Stimulated activated CD4-positive, alpha-beta T cell treated with anti-CD3 and anti-CD28 coated beads, Interleukin-1b, Interleukin-23, amount 100 ng/mL, for 1 hour (primary cell): ENCODE measurements around the gene RXFP4.
"Not testable (repeated sequence)": the region's sequence is repeated elsewhere in the genome, so short reads cannot be mapped to it uniquely, and the experiment has no call there.

ENCODE experiments used
- DNase-seq, 2 donors: peaks; one replicate each; pipeline ENCODE4 v3.0.0-alpha.2; 2020; ENCODE audit warnings: low read depth in 2 of 2

RXFP4 gene

DNA sequence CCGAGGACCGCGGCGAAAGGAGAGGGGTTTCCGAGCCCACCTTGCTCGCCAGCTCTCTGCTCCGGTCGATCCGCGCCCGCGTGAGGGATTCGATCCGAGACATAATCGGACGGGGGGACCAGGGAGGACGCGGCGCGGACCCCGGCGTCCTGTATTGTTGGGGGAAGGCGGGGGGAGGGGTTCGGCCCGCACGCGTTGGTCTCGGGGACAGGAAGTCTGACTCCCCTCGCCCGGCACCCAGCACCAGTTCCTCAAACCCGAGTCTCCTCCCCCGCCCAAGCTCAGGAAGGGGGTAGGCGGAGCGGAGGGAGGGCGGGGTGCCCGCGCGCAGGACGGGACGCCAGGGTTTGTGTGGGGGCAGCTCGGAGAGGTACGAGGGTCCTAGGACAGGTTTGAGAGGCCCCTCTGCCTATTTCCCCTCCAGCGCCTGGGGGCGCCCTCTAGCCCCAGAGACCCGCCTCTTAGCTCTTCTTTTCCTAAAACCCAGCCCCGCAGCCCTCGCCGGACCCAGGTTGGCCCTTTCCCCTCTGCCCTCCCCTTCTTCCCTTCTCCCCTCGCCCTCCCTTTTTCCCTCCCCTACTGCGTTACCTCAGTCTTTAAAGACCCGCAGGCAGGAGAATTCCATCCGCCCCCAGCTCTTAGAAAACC is 37.0 kb downstream of the RXFP4 start, which contains the start of gene ARHGEF2:
Gene ARHGEF2 (minus strand): TSS at position 223 of the 648 bp plus-strand sequence. CDS start 120 bp downstream, at position 103.
- DNase-seq, result peak; percentile 53 to 66

GRCh38 chr1:155978973-155979429 is 37.6 kb downstream of the RXFP4 start:
- DNase-seq, result no peak

GRCh38 chr1:155979597-155980343 is 38.3 kb downstream of the RXFP4 start:
- no peak for DNase-seq

- DNase-seq, result no peak
Measured at GRCh38 chr1:155981266-155982088, 40.0 kb downstream of the RXFP4 start.

GRCh38 chr1:155982106-155982505 is 40.7 kb downstream of the RXFP4 start:
- DNase-seq, result no peak

- DNase-seq, result no peak
Measured at GRCh38 chr1:155983191-155984024, 42.0 kb downstream of the RXFP4 start.

GRCh38 chr1:155984341-155984740 is 42.9 kb downstream of the RXFP4 start:
- no peak for DNase-seq

GRCh38 chr1:155984903-155985645 is 43.6 kb downstream of the RXFP4 start:
- not testable (repeated sequence) for DNase-seq

DNA sequence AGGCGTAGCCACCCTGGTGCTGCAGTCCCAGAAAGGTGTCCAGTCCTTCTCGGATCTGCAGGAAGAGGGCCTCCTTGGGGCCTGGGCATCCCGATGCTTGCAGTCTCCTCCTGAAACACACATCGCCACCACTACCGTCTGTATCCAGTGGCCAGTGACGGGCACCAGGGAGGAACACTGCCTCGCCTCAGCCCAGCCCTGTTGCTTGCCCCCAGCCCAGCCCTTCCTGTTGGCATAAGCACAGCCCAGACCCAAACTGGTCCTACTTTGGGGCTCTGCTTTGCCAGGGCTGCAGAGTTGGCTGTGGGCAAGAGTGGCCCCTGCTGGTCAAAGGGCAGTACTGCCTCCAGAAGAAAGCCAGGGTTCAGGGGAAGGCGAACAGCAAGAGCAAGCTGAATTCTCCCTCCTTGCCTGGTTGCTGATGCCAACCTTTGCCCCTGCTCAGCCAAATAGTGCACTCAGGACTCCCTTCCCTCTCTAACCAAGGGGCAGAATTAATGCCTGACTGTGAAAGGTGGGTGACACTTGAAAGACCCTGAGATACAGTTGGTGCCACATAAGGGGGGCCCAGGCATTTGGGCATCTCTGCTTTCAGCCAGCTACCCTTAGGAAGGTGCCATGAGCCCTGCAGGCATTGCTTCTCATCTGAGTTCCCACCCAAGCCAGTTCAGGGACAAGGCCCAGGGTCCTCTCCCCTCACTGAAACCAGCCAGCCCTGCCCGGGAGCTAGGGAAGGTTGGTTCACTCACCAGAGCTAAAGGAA is 48.0 kb downstream of the RXFP4 start:
- peak; percentile 52 to 61 for DNase-seq

DNA sequence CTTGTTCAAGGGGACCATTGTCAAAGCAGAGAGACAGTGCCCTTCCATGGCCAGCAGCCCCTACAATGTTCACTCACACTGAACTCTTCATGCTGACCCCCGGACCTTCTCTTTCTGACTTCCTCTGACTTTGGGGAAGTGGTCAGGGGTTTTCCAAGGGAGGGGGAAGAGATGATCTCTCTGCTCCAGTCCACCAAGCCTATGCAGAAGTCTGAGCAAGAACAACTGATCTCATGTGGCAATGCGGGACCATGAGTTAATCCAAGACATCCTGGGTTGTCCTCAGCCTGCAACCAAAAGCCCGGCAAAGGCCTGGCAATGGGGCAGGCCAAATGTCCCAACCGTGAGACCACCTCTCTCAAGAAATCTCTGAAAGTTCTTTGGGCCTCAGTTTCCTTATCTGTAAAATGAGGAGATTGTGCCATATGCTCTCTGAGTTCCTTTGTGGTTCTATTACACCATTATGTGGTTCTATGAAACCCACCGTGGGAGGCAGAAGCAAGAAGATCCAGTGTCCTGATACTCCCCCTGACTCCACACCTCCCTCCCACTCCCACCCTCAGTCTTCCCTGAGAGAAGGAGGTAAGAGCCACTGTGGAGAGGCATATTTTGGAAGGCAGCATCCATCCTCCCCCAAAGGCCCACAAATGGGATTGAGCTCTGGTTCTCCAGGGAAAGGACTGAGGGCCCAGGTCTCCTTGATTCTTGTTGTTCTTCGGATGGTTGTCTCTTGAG is 48.7 kb downstream of the RXFP4 start:
- DNase-seq, result no peak
